Measurements from ENCODE around the gene SNPH.

SNPH gene

DNA sequence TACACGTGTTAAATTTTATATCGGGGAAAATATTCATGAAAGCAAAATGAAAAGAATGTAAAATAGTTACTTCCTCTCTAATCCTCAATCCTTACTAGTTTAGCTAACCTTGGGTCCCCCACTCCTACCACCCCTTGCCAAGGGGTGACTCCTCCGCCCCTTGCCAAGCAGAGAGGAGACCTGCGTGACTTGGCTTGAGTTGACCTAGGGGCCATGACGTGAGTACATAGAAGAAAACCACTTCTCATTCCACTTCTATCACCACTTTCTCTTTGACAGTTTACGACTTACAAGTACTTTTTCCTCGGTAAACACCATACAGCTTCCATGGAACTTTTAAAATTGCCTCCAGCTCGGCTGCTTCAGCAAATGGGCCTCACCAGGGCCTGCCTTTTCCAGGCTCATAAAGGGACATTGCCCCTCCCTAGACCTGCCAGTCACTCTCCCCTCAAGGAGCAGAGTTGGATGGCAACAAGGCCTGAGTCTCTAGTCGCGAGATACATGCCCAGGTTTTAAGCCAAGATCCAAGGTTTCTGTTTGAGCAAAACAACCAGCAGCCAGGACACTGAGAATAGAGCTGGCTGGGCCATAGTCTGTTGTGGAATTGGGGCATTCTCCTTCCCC, 32.9 kb downstream of the SNPH start:
- Histone ChIP-seq H3K9me3 (ENCODE audit: control insufficient read depth in 2 of 2, low read length in 2 of 2) (no peaks in the 10 kb centered on the region), H3K9ac (ENCODE audit: low read length in 2 of 2) (no peak overlapping the region), H3K4me1 (ENCODE audit: control insufficient read depth, insufficient read depth, low read length) (no peaks in the 10 kb centered on the region), H3K27me3 (ENCODE audit: control insufficient read depth in 1 of 2, insufficient read depth in 2 of 2, low read length in 2 of 2) (no peaks in the 10 kb centered on the region), H3K27ac (ENCODE audit: low read length) (no peak overlapping the region), H3K4me3 (ENCODE audit: low read length in 2 of 2) (no peak overlapping the region), H3K36me3 (ENCODE audit: control insufficient read depth in 2 of 2, insufficient read depth in 2 of 2, low read length in 2 of 2) (peaks cover 13 to 14% of the 10 kb centered on the region in 2 donors)

DNA sequence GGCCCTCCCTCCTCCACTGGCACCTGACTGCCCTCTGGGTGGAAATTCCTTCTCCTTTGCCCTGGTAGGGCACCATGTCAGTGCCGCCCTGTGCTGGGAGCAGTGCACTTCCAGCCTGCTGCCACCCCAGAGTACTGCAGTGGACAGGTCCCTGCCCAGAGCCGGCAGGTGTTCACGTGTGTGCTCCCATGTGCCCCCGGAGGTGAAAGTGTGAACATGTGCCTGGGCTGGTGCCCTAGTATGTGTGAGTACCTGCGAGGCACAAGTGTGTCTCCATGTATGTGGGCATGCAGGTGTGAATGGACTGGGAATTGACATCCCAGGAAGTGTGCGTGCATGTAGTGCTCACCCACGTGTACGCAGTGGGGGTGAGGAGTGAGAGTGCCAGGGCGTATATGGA, 33.4 kb downstream of the SNPH start:
- no peak overlapping the region for H3K27ac ChIP-seq (ENCODE audit: low read length)
- no peak overlapping the region for H3K4me3 ChIP-seq (ENCODE audit: low read length in 2 of 2)
- peaks cover 13 to 14% of the 10 kb centered on the region in 2 donors for H3K36me3 ChIP-seq (ENCODE audit: control insufficient read depth in 2 of 2, insufficient read depth in 2 of 2, low read length in 2 of 2)
- no peak overlapping the region for H3K9ac ChIP-seq (ENCODE audit: low read length in 2 of 2)
- H3K9me3 ChIP-seq (ENCODE audit: control insufficient read depth in 2 of 2, low read length in 2 of 2) = no peaks in the 10 kb centered on the region
- H3K27me3 ChIP-seq (ENCODE audit: control insufficient read depth in 1 of 2, insufficient read depth in 2 of 2, low read length in 2 of 2) = no peaks in the 10 kb centered on the region
- H3K4me1 ChIP-seq (ENCODE audit: control insufficient read depth, insufficient read depth, low read length) = no peaks in the 10 kb centered on the region

- H3K4me3 ChIP-seq (ENCODE audit: low read length in 2 of 2) = no peak overlapping the region
- peaks cover 13 to 18% of the 10 kb centered on the region in 2 donors for H3K36me3 ChIP-seq (ENCODE audit: control insufficient read depth in 2 of 2, insufficient read depth in 2 of 2, low read length in 2 of 2)
- H3K9ac ChIP-seq (ENCODE audit: low read length in 2 of 2) = no peak overlapping the region
- H3K4me1 ChIP-seq (ENCODE audit: control insufficient read depth, insufficient read depth, low read length) = no peaks in the 10 kb centered on the region
- H3K9me3 ChIP-seq (ENCODE audit: control insufficient read depth in 2 of 2, low read length in 2 of 2) = no peaks in the 10 kb centered on the region
- no peak overlapping the region for H3K27ac ChIP-seq (ENCODE audit: low read length)
- H3K27me3 ChIP-seq (ENCODE audit: control insufficient read depth in 1 of 2, insufficient read depth in 2 of 2, low read length in 2 of 2) = no peaks in the 10 kb centered on the region
Measured at GRCh38 chr20:1300083-1300840, 34.2 kb downstream of the SNPH start.

DNA sequence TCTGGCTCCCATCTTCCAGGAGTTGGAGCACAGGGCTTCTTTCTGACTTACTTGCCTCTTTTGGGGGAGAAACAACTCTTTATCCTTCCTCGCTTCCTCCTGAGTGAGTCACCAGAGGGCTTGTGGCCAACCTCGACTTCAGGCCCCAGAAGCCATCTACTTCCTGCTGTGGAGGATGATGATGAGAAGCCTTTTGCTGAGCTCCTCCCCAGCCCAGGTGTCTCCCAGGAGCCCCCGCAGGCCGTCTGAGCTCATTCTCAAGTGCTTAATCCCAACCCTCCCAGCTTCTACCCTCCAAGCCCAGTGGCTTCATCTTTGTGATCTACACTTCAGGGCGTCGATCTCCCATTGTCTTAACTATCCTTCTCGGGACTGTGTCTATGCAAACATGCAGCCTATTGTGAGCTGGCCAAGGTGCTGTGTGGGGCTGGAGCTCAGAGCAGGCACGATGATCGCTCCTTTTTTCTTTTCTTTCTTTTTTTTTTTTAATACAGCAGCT, 35.0 kb downstream of the SNPH start:
- no peaks in the 10 kb centered on the region for H3K27me3 ChIP-seq (ENCODE audit: control insufficient read depth in 1 of 2, insufficient read depth in 2 of 2, low read length in 2 of 2)
- H3K9me3 ChIP-seq (ENCODE audit: control insufficient read depth in 2 of 2, low read length in 2 of 2) = no peaks in the 10 kb centered on the region
- no peak overlapping the region for H3K4me3 ChIP-seq (ENCODE audit: low read length in 2 of 2)
- H3K27ac ChIP-seq (ENCODE audit: low read length) = no peak overlapping the region
- no peak overlapping the region for H3K9ac ChIP-seq (ENCODE audit: low read length in 2 of 2)
- no peaks in the 10 kb centered on the region for H3K4me1 ChIP-seq (ENCODE audit: control insufficient read depth, insufficient read depth, low read length)
- H3K36me3 ChIP-seq (ENCODE audit: control insufficient read depth in 2 of 2, insufficient read depth in 2 of 2, low read length in 2 of 2) = peaks cover 13 to 23% of the 10 kb centered on the region in 2 donors

- H3K9ac ChIP-seq (ENCODE audit: low read length in 2 of 2) = no peak overlapping the region
- no peaks in the 10 kb centered on the region for H3K27me3 ChIP-seq (ENCODE audit: control insufficient read depth in 1 of 2, insufficient read depth in 2 of 2, low read length in 2 of 2)
- H3K9me3 ChIP-seq (ENCODE audit: control insufficient read depth in 2 of 2, low read length in 2 of 2) = no peaks in the 10 kb centered on the region
- H3K27ac ChIP-seq (ENCODE audit: low read length) = no peak overlapping the region
- peaks cover 11 to 21% of the 10 kb centered on the region in 2 donors for H3K36me3 ChIP-seq (ENCODE audit: control insufficient read depth in 2 of 2, insufficient read depth in 2 of 2, low read length in 2 of 2)
- no peaks in the 10 kb centered on the region for H3K4me1 ChIP-seq (ENCODE audit: control insufficient read depth, insufficient read depth, low read length)
- no peak overlapping the region for H3K4me3 ChIP-seq (ENCODE audit: low read length in 2 of 2)
Measured at GRCh38 chr20:1302685-1303541, 36.8 kb downstream of the SNPH start.

DNA sequence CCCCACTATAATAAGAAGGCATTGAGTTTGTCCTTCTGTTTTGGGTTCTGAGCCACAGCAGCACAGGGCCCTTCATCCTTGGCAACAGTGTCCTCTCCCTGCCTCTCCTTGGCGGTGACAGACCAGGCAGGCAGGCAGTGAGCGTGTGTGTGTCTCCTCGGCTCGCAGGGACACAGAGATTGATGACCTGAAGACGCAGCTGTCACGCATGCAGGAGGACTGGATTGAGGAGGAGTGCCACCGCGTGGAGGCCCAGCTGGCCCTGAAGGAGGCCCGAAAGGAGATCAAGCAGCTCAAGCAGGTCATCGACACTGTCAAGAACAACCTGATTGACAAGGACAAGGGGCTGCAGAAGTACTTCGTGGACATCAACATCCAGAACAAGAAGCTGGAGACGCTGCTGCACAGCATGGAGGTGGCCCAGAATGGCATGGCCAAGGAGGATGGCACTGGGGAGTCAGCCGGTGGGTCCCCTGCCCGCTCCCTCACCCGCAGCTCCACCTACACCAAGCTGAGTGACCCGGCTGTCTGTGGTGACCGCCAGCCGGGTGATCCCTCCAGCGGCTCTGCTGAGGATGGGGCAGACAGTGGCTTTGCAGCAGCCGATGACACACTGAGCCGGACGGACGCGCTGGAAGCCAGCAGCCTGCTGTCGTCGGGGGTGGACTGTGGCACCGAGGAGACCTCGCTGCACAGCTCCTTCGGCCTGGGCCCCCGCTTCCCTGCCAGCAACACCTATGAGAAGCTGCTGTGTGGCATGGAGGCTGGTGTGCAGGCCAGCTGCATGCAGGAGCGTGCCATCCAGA, 38.8 kb downstream of the SNPH start:
- Histone ChIP-seq H3K36me3 (ENCODE audit: control insufficient read depth in 2 of 2, insufficient read depth in 2 of 2, low read length in 2 of 2) (peaks cover 3 to 15% of the 10 kb centered on the region in 2 donors), H3K27ac (ENCODE audit: low read length) (no peak overlapping the region), H3K4me3 (ENCODE audit: low read length in 2 of 2) (no peak overlapping the region), H3K9ac (ENCODE audit: low read length in 2 of 2) (no peak overlapping the region), H3K4me1 (ENCODE audit: control insufficient read depth, insufficient read depth, low read length) (no peaks in the 10 kb centered on the region), H3K9me3 (ENCODE audit: control insufficient read depth in 2 of 2, low read length in 2 of 2) (no peaks in the 10 kb centered on the region), H3K27me3 (ENCODE audit: control insufficient read depth in 1 of 2, insufficient read depth in 2 of 2, low read length in 2 of 2) (no peaks in the 10 kb centered on the region)

DNA sequence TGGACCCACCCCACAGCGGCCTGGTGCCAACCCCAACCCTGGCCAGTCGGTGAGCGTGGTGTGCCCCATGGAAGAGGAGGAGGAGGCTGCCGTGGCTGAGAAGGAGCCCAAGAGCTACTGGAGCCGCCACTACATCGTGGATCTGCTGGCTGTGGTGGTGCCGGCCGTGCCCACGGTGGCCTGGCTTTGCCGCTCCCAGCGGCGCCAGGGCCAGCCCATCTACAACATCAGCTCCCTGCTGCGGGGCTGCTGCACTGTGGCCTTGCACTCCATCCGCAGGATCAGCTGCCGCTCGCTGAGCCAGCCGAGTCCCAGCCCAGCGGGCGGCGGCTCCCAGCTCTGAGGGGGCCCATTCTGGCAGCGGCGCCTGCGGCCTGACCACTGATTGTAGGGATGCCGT, 39.6 kb downstream of the SNPH start:
- no peaks in the 10 kb centered on the region for H3K27me3 ChIP-seq (ENCODE audit: control insufficient read depth in 1 of 2, insufficient read depth in 2 of 2, low read length in 2 of 2)
- peaks cover 3 to 15% of the 10 kb centered on the region in 2 donors for H3K36me3 ChIP-seq (ENCODE audit: control insufficient read depth in 2 of 2, insufficient read depth in 2 of 2, low read length in 2 of 2)
- H3K4me1 ChIP-seq (ENCODE audit: control insufficient read depth, insufficient read depth, low read length) = no peaks in the 10 kb centered on the region
- no peak overlapping the region for H3K27ac ChIP-seq (ENCODE audit: low read length)
- no peak overlapping the region for H3K4me3 ChIP-seq (ENCODE audit: low read length in 2 of 2)
- no peaks in the 10 kb centered on the region for H3K9me3 ChIP-seq (ENCODE audit: control insufficient read depth in 2 of 2, low read length in 2 of 2)
- H3K9ac ChIP-seq (ENCODE audit: low read length in 2 of 2) = no peak overlapping the region

DNA sequence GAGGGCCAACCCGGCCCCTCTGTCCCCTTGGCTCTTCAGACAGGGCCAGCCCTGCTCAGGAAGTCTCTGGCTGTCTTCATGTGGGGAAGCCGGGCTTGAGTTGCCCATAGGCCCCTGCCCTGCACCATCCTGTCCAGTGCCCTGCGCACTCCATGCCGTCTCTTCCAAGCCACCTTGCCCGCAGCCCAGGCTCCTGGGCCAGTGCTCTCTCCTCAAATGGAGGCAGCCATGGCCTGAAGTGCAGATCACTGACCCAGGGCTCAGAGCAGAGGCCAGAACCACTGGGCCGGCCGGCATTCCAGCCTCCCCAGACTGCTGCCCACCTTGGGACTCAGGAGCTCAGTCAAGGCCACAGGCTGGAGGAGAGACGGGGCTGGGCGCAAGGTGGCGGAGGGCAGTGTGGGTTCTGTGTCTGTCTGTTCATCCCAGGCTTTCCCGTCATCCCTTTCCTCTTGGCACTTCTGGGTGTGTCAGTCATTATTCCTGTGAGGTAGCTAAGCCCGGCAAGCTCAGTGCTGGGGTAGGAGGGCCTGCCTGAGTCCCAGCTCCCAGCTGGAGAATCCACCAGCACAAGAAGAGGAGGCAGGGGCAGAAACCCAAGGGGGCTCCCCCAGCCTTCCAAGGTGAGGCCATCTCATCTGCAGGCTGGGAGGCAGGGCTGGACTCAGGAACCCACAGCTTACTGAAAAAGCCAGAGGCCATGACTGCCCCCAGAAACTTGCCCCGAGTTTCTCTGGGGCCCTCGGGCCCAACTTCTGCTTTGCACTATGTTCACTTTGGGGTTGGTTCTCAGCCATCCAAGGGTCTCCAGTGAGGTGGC, 40.4 kb downstream of the SNPH start:
- H3K27ac ChIP-seq (ENCODE audit: low read length) = no peak overlapping the region
- no peaks in the 10 kb centered on the region for H3K9me3 ChIP-seq (ENCODE audit: control insufficient read depth in 2 of 2, low read length in 2 of 2)
- peaks cover 3 to 15% of the 10 kb centered on the region in 2 donors for H3K36me3 ChIP-seq (ENCODE audit: control insufficient read depth in 2 of 2, insufficient read depth in 2 of 2, low read length in 2 of 2)
- H3K27me3 ChIP-seq (ENCODE audit: control insufficient read depth in 1 of 2, insufficient read depth in 2 of 2, low read length in 2 of 2) = no peaks in the 10 kb centered on the region
- H3K9ac ChIP-seq (ENCODE audit: low read length in 2 of 2) = no peak overlapping the region
- no peak overlapping the region for H3K4me3 ChIP-seq (ENCODE audit: low read length in 2 of 2)
- no peaks in the 10 kb centered on the region for H3K4me1 ChIP-seq (ENCODE audit: control insufficient read depth, insufficient read depth, low read length)

DNA sequence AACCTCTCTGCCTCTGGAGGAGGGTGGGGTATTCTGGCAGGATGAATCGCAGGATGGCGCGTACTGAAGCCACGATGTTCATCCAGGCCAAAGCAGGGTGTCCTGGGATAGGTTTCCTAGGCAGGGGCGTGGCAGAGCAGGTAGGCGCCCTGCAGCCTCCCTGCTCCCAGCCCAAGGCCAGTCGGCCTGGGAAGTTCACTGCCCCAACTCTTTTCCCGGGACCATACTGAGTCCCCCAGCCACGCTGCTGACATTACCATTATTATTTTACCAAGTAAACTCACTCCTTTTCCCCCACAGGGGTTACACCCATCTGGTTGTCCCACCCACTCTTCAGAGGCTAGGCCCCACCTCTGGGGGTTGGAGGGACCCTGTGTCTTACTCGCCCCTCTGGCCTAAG, 41.1 kb downstream of the SNPH start:
- no peak overlapping the region for H3K27ac ChIP-seq (ENCODE audit: low read length)
- H3K9ac ChIP-seq (ENCODE audit: low read length in 2 of 2) = no peak overlapping the region
- H3K4me3 ChIP-seq (ENCODE audit: low read length in 2 of 2) = no peak overlapping the region
- no peaks in the 10 kb centered on the region for H3K4me1 ChIP-seq (ENCODE audit: control insufficient read depth, insufficient read depth, low read length)
- H3K36me3 ChIP-seq (ENCODE audit: control insufficient read depth in 2 of 2, insufficient read depth in 2 of 2, low read length in 2 of 2) = peaks cover 3 to 15% of the 10 kb centered on the region in 2 donors
- H3K27me3 ChIP-seq (ENCODE audit: control insufficient read depth in 1 of 2, insufficient read depth in 2 of 2, low read length in 2 of 2) = no peaks in the 10 kb centered on the region
- H3K9me3 ChIP-seq (ENCODE audit: control insufficient read depth in 2 of 2, low read length in 2 of 2) = no peaks in the 10 kb centered on the region
